ENCODE measurements around the gene FTH1.

FTH1 gene

DNA sequence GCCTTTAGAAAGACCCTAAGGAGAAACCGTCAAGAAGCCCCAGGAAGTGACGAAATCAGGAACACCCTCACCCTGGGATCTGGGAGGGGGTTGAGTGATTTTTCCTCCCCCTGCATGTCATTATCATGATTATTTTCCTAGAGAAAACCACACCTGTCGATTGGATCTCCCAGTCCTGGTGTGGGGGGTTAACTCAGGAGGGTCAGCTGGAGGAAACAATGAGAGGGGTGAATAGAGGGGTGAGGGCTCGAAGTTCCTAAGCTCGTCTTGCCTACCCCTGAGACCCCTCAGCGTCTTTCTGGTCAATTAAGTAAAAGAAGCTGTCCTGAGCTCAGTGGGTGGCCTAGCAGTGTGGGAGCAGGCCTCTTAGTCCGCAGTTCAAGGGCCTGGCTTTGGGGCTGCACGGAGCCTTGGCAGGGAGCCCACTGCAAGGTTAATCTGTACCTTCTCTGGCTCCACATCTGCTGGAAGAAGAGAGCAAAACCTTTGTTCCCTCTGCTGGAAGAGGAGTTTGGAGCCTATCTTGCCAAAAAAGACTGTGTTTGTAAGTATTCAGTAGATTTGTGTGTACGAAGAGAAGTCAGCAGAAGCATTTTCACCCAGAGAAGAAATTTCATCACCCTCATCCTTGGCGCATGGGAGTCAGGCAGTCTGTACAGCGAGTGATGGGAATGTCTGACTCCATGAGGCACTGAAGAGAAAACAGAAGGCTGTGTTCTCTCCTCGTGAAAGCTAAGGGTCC lies 34.2 kb upstream of the FTH1 start:
- H3K4me1 ChIP-seq (ENCODE audit: control insufficient read depth, insufficient read depth, low read length) = peaks cover 16% of the 10 kb centered on the region
- no peak overlapping the region for H3K4me2 ChIP-seq (ENCODE audit: low read length)
- no peaks in the 10 kb centered on the region for H3K27me3 ChIP-seq (ENCODE audit: control insufficient read depth, insufficient read depth, low read length)
- H3K4me3 ChIP-seq (ENCODE audit: low read length) = no peak overlapping the region
- H3K9me3 ChIP-seq (replicated peaks; ENCODE audit: low read length) = peaks cover 5% of the 10 kb centered on the region
- H3K36me3 ChIP-seq (ENCODE audit: insufficient read depth, low read length) = no peaks in the 10 kb centered on the region
- no peak overlapping the region for H3K9ac ChIP-seq (ENCODE audit: low read depth, low read length)

DNA sequence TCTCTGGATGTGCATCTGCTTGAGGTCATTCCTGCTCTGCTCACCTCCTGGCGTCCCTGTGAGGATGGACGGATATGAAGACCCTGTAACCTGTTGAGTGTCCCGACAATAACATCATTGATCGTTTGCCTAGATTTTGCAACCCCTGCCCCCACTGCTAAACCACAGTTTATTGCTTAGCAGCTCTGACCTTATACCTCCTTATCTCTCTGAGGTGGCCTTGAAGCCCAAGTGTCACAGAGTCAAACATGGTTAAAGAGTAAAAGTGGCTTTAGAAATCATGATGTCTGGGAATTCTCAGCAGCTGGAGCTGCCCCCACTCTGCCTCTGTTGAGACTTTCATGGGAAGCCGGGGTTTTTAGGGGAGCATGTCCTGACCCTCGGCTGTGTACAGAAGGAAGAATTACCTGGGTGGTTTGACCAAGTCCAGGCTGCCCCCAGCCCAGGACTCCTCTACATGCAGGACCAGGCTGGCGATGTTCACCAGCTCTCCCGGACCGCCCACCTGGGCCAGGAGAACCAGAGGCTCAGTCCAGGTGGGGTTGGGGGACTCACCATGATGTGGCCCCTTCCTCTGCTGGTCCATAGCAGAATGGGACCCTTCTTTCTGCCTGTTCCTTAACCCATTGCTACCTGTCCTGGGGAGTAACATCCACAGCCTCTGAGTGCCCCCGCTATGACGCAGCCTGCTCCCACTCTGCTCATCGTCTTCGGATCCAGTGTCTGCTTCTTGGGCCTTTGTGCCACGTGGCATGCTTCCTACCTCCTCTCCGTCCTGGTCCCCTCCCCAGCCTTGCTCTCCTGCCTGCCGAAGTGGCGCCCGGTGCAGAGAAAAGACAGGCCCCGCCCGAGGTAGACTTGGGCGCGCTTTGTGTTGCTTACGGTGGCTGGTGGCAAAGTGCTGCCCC lies 33.4 kb upstream of the FTH1 start:
- no peak overlapping the region for H3K9ac ChIP-seq (ENCODE audit: low read depth, low read length)
- H3K9me3 ChIP-seq (replicated peaks; ENCODE audit: low read length) = peaks cover 5% of the 10 kb centered on the region
- H3K36me3 ChIP-seq (ENCODE audit: insufficient read depth, low read length) = no peaks in the 10 kb centered on the region
- peaks cover 16% of the 10 kb centered on the region for H3K4me1 ChIP-seq (ENCODE audit: control insufficient read depth, insufficient read depth, low read length)
- H3K4me3 ChIP-seq (ENCODE audit: low read length) = no peak overlapping the region
- no peaks in the 10 kb centered on the region for H3K27me3 ChIP-seq (ENCODE audit: control insufficient read depth, insufficient read depth, low read length)
- no peak overlapping the region for H3K4me2 ChIP-seq (ENCODE audit: low read length)

DNA sequence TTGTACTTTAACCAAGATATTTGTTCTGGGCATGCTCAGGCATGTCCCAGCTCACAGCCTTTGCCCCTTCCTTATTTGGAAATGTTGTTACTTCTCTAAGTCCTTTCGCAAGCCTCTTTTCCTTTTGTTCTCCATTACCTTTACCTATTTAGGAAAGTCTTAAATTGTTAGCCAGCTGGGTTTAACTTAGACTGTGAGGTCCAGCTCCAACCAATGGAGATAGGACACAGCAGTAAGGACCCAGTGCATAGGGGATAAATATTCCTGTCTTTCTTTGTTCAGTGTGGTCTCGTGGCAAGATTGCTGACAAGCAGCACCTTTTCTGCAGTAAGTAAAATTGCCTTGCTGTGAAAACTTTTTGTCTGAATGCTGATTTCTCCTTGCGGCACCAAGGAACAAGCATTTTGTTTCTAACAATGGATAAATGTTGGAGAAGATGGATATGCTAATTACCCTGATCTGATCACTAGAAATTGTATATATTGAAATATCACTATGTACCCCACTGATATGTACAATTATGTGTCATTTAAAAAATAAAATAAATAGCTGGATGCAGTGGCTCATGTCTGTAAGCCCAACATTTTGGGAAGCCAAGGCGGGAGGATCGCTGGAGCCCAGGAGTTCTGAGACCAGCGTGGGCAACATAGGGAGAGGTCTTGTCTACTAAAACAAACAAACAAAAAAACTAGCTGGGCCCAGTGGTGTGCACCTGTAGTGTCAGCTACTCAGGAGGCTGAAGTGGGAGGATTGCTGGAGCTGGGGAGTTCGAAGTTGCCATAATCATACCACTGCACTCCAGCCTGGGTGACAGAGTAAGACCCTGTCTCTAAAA lies 31.9 kb upstream of the FTH1 start:
- H3K4me1 ChIP-seq (ENCODE audit: control insufficient read depth, insufficient read depth, low read length) = peaks cover 2% of the 10 kb centered on the region
- H3K9ac ChIP-seq (ENCODE audit: low read depth, low read length) = no peak overlapping the region
- H3K4me2 ChIP-seq (ENCODE audit: low read length) = no peak overlapping the region
- peaks cover 5% of the 10 kb centered on the region for H3K9me3 ChIP-seq (replicated peaks; ENCODE audit: low read length)
- H3K36me3 ChIP-seq (ENCODE audit: insufficient read depth, low read length) = no peaks in the 10 kb centered on the region
- H3K27me3 ChIP-seq (ENCODE audit: control insufficient read depth, insufficient read depth, low read length) = no peaks in the 10 kb centered on the region
- no peak overlapping the region for H3K4me3 ChIP-seq (ENCODE audit: low read length)

DNA sequence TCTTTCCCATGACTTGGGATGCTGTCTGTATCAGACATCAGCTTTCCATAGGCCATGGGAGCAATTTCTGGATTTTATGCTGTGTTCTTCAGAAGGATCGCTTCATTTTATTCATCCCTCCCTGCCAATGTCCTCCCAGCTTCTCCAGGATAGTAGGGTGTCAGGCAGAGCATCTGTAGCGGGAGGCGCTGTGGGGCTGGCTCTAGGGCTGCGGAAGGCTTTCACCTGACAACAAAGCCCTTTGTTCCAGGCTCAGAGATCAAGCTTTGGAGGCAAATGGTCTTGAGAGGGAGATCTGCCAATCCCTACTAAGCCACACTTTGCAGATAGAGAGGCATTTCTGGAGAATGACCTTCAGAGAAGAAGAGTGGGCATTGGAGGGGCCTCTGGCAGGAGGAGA lies 29.5 kb upstream of the FTH1 start:
- H3K4me3 ChIP-seq (ENCODE audit: low read length) = no peak overlapping the region
- H3K9ac ChIP-seq (ENCODE audit: low read depth, low read length) = no peak overlapping the region
- no peaks in the 10 kb centered on the region for H3K27me3 ChIP-seq (ENCODE audit: control insufficient read depth, insufficient read depth, low read length)
- H3K36me3 ChIP-seq (ENCODE audit: insufficient read depth, low read length) = no peaks in the 10 kb centered on the region
- no peak overlapping the region for H3K4me2 ChIP-seq (ENCODE audit: low read length)
- no peaks in the 10 kb centered on the region for H3K4me1 ChIP-seq (ENCODE audit: control insufficient read depth, insufficient read depth, low read length)
- H3K9me3 ChIP-seq (replicated peaks; ENCODE audit: low read length) = peaks cover 5% of the 10 kb centered on the region

DNA sequence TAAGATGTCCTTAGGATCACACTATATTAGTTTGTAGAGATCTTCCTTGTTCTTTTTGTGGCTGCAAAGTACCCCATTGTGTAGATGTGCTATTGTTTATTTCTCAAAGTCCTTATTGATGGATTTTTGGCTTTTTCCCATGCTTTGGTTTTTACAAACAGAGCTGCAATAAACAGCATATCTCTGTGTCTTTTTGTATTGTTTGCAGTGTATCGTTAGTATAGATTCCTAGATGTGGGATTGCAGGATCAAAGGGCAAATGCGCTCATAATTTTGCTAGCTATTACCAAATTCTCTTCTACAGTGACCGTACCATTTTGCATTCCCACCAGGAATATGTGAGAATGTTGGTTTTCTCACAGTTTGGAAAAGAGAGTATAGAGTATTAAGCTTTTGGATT lies 27.5 kb upstream of the FTH1 start:
- Histone ChIP-seq H3K4me2 (ENCODE audit: low read length) (no peak overlapping the region), H3K4me1 (ENCODE audit: control insufficient read depth, insufficient read depth, low read length) (no peaks in the 10 kb centered on the region), H3K9me3 (replicated peaks; ENCODE audit: low read length) (peaks cover 5% of the 10 kb centered on the region), H3K27me3 (ENCODE audit: control insufficient read depth, insufficient read depth, low read length) (no peaks in the 10 kb centered on the region), H3K9ac (ENCODE audit: low read depth, low read length) (no peak overlapping the region), H3K4me3 (ENCODE audit: low read length) (no peak overlapping the region), H3K36me3 (ENCODE audit: insufficient read depth, low read length) (no peaks in the 10 kb centered on the region)

DNA sequence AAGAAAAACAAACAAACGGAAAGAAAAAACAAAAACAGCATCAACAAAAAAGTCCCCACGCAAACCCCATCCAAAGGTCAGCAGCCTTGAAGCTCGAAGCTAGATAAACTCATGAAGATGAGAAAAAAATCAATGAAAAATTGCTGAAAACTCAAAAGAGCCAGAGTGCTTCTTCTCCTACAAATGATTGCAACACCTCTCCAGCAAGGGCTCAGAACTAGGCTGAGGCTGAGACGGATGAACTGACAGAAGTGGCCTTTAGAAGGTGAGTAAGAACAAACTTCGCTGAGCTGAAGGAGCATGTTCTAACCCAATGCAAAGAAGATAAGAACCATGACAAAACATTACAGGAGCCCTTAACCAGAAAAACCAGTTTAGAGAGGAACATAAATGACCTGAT lies 18.4 kb upstream of the FTH1 start:
- no peaks in the 10 kb centered on the region for H3K4me1 ChIP-seq (ENCODE audit: control insufficient read depth, insufficient read depth, low read length)
- H3K36me3 ChIP-seq (ENCODE audit: insufficient read depth, low read length) = no peaks in the 10 kb centered on the region
- H3K9me3 ChIP-seq (replicated peaks; ENCODE audit: low read length) = peaks cover 7% of the 10 kb centered on the region
- H3K4me2 ChIP-seq (ENCODE audit: low read length) = no peak overlapping the region
- no peaks in the 10 kb centered on the region for H3K27me3 ChIP-seq (ENCODE audit: control insufficient read depth, insufficient read depth, low read length)
- no peak overlapping the region for H3K9ac ChIP-seq (ENCODE audit: low read depth, low read length)
- no peak overlapping the region for H3K4me3 ChIP-seq (ENCODE audit: low read length)

DNA sequence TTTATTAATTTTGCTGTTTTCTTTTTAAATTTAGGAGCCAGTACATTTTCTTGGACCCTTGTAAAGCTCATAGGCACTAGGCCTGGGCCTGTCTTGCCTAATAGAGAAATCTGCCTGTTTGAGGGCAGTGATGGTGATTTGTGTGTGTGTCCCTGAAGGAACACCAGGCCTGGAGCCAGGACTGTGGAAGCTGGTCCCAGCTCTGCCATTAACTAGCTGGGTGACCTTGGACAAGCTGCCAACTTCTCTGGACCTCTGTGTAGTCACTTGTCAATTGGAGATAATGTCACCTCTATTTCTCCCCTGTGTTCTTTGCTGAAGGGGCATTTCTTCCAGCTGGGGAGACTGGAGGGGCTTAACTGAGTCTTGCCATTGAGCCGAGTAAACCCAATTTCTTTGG lies 16.0 kb upstream of the FTH1 start:
- Histone ChIP-seq H3K36me3 (ENCODE audit: insufficient read depth, low read length) (no peaks in the 10 kb centered on the region), H3K9me3 (replicated peaks; ENCODE audit: low read length) (peaks cover 7% of the 10 kb centered on the region), H3K4me1 (ENCODE audit: control insufficient read depth, insufficient read depth, low read length) (peaks cover 9% of the 10 kb centered on the region), H3K9ac (ENCODE audit: low read depth, low read length) (no peak overlapping the region), H3K4me3 (ENCODE audit: low read length) (no peak overlapping the region), H3K27me3 (ENCODE audit: control insufficient read depth, insufficient read depth, low read length) (no peaks in the 10 kb centered on the region), H3K4me2 (ENCODE audit: low read length) (no peak overlapping the region)

DNA sequence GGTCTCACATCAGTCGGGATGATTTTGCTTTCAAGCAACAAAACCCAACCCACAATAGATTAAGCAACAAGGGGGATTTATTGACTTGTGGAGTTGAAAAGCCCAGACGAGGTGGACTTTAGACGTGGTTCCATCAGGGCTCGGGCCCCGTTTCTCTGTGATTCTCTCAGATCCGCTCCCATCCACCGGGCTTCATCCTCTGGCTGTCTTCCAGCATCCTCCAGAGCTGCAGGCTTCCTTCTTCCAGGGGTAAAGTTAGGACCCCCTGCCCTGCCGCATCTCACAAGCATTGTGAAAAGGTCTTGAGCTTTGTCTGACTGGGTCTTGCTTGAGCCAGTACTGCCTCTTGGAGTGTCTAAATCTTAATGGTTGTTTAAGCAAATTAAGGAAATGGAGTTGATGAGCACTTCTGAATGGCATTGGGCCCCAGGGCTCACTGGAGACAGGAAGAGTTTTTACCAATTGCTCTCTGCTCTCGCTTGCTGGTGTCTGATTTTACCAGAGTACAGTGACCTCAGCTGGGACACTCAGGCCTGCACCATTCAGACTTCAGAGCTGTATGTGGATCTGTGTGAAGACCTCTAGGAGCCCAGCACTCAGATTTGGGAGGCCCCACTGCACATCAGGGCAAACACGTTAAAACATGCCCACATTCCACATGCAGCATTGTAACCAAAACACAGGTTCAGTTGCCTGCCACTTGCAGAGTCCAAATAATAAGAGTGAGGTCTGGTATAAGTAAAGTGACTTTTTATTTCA lies 13.5 kb upstream of the FTH1 start:
- H3K9me3 ChIP-seq (replicated peaks; ENCODE audit: low read length) = no peaks in the 10 kb centered on the region
- H3K9ac ChIP-seq (ENCODE audit: low read depth, low read length) = no peak overlapping the region
- H3K36me3 ChIP-seq (ENCODE audit: insufficient read depth, low read length) = no peaks in the 10 kb centered on the region

DNA sequence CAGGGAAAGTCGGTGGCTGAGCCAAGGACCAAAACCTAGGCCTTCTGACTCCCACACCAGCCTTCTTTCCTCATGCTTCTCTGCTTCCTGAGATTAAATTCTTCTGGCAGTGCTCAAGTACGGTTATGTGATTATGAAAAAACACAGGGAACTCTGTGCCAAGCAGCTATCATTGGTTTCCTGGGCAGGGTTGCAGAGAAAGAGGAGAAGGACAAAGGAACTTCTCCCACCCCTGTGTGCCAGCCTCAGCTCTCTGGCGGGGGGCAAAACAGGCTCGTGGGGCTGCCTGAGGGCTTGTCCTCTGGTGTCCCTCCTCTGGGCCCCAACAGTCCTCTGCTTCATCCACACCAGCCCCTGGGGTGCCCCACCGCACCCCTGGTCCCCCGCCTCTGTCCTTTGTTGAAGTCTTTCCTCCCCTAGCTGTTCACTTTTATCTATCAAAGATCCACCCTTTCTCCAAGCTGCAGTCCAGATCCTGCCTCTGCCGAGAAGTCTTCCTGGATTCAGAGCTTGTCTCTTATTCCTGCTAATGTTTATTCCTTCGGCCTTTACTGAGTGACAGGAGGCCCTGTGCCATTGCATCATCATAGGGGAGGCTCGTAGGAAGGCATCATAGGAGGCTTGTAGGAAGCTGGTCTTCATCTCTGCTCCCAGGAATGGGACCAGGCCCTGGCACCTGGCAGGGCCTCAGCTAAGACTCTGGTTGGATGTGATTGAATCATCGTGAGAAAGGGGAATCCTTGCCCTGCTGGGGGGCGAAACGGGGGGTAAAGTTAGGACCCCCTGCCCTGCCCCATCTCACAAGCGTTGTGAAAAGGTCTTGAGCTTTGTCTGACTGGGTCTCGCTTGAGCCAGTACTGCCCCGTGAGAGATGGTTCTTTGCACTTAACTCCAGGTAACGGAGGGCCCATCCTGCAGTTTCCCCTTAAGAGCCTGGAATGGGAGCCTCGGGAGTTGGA lies 11.5 kb upstream of the FTH1 start:
- Histone ChIP-seq H3K36me3 (ENCODE audit: insufficient read depth, low read length) (no peaks in the 10 kb centered on the region), H3K4me3 (ENCODE audit: low read length) (no peak overlapping the region), H3K4me1 (ENCODE audit: control insufficient read depth, insufficient read depth, low read length) (peaks cover 19% of the 10 kb centered on the region), H3K9me3 (replicated peaks; ENCODE audit: low read length) (no peaks in the 10 kb centered on the region), H3K9ac (ENCODE audit: low read depth, low read length) (no peak overlapping the region), H3K4me2 (ENCODE audit: low read length) (no peak overlapping the region), H3K27me3 (ENCODE audit: control insufficient read depth, insufficient read depth, low read length) (no peaks in the 10 kb centered on the region)

More for the DNA sequence above, 13.5 kb upstream of the FTH1 start:
- Histone ChIP-seq H3K4me2 (ENCODE audit: low read length) (no peak overlapping the region), H3K4me1 (ENCODE audit: control insufficient read depth, insufficient read depth, low read length) (peaks cover 18% of the 10 kb centered on the region), H3K4me3 (ENCODE audit: low read length) (no peak overlapping the region), H3K27me3 (ENCODE audit: control insufficient read depth, insufficient read depth, low read length) (no peaks in the 10 kb centered on the region)

DNA sequence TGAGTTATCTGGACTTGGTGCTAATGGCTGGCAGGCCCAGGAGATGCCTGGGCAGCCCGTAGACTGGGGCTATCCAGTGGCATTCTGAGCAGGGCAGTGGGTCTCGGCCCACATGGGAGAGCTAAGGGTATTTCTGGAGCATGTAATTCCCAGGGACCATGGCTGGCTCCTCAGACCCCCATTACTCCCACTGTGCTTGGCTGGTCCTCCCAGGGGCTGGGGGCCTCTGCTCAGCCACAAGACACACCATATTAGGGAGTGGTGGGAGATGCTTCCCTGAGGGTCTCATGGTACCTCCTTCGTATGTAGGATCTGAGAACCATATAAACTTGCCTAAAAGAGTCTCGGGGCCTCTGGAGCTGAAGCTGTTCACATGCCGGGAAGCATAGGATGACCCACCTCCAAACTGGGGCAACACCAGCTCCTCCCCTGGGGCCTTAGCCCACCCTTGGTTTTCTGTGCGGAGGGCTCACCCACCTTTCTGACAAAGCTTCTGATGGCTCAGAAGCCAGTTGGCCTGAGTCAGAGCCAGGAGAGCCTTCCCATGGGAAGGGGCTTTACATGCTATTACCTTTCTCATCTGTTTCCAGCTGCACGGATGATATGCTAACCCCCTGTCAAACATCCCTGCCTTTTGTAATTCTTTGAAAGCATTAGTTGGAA lies 9.5 kb upstream of the FTH1 start:
- no peaks in the 10 kb centered on the region for H3K36me3 ChIP-seq (ENCODE audit: insufficient read depth, low read length)
- no peak overlapping the region for H3K4me2 ChIP-seq (ENCODE audit: low read length)
- peaks cover 39% of the 10 kb centered on the region for H3K4me1 ChIP-seq (ENCODE audit: control insufficient read depth, insufficient read depth, low read length)
- H3K9me3 ChIP-seq (replicated peaks; ENCODE audit: low read length) = no peaks in the 10 kb centered on the region
- H3K4me3 ChIP-seq (ENCODE audit: low read length) = no peak overlapping the region
- no peaks in the 10 kb centered on the region for H3K27me3 ChIP-seq (ENCODE audit: control insufficient read depth, insufficient read depth, low read length)
- no peak overlapping the region for H3K9ac ChIP-seq (ENCODE audit: low read depth, low read length)

Measured in skeletal muscle satellite cell (primary cell).